Upper lobe of left lung (tissue), 6 donors: ENCODE measurements around the gene PEX12. TPM values are rescaled to one million over a fixed set of nuclear protein-coding genes. Genes with fewer than 3 reads are reported as not detected.
"Not testable (repeated sequence)": the region's sequence is repeated elsewhere in the genome, so short reads cannot be mapped to it uniquely, and the experiment has no call there.

Experiments
- ATAC-seq, 2 donors: fragments of 200-7000 bp; cut with Tn5 transposase; one replicate each; pipeline ENCODE4 v1.9.1; 2022; ENCODE audit warnings: mild to moderate bottlenecking in 2 of 2, moderate library complexity in 2 of 2; ENCODE audit not compliant: low FRiP score in 2 of 2
- DNase-seq, 2 donors: peaks; one replicate each; pipeline ENCODE4 v3.0.0-alpha.2; 2019 to 2020
- H3K27ac ChIP-seq, 4 donors: fragments of 200-600 bp; sonication (generic); one replicate each; pipeline ENCODE4 v1.5.1; 2016 to 2019
- H3K27me3 ChIP-seq, 4 donors: fragments of 200-600 bp; sonication (generic); one replicate each; pipeline ENCODE4 v1.5.1; 2017 to 2019
- H3K36me3 ChIP-seq, 4 donors: fragments of 200-600 bp; sonication (generic); one replicate each; pipeline ENCODE4 v1.5.1; 2016 to 2019
- H3K4me1 ChIP-seq, 4 donors: fragments of 200-600 bp; sonication (generic); one replicate each; pipeline ENCODE4 v1.5.1; 2018 to 2019
- H3K4me3 ChIP-seq, 4 donors: fragments of 200-600 bp; sonication (generic); one replicate each; pipeline ENCODE4 v1.5.1; 2017 to 2019; ENCODE audit warnings: mild to moderate bottlenecking in 2 of 4, moderate library complexity in 1 of 4
- H3K9me3 ChIP-seq, 4 donors: fragments of 200-600 bp; sonication (generic); one replicate each; pipeline ENCODE4 v1.5.1; 2018 to 2019
- EP300 ChIP-seq, 4 donors: sonication (generic); formaldehyde crosslinking; IDR thresholded peaks; one replicate each; pipeline ENCODE4 v1.5.1; 2017; ENCODE audit warnings: antibody characterized with exemption in 4 of 4, control low read depth in 2 of 4
- POLR2A ChIP-seq, 4 donors: fragments of 450-650 bp; IDR thresholded peaks; one replicate each; pipeline ENCODE4 v1.5.1; 2016 to 2017; ENCODE audit warnings: antibody characterized with exemption in 4 of 4, mild to moderate bottlenecking in 2 of 4
- POLR2AphosphoS5 ChIP-seq, 2 donors: sonication (generic); formaldehyde crosslinking; IDR thresholded peaks; one replicate each; pipeline ENCODE4 v1.5.1; 2017; ENCODE audit warnings: antibody characterized with exemption in 2 of 2
- WGBS, 2 donors: methylation state at CpG; one replicate each; pipeline ENCODE4 v1.1.5; 2017 to 2018; 5-methylcytosine and 5-hydroxymethylcytosine counted together
- total RNA-seq, 6 donors: library from RNA; depleted of rRNA in 4 of 6; stranded (reverse); fragments of >200 nt in 4 of 6; gene quantifications; one replicate each; pipeline versions ENCODE4 v1.1.0 to v1.2.1, GENCODE V29; 2016 to 2021
- TF ChIP-seq, protein P1 (sequence below), 6 experiments: fragments of 450-650 bp in 4 of 6; fragments of 200-600 bp in 2 of 6; sonication (generic) in 2 of 6; IDR thresholded peaks; one replicate each; pipeline ENCODE4 v1.5.1; 2016 to 2019; ENCODE audit warnings: antibody characterized with exemption in 6 of 6
- donor health status: DM: no; HTN: no; CAD: no; lungs with moderate emphysema.
- donor health status: DM: no; HTN: yes; CAD: no; lungs with severe emphysema.

PEX12 gene
- total RNA-seq, 6 donors from 2014 or later = 3.8 to 6.6 (median 5.2) TPM

DNA sequence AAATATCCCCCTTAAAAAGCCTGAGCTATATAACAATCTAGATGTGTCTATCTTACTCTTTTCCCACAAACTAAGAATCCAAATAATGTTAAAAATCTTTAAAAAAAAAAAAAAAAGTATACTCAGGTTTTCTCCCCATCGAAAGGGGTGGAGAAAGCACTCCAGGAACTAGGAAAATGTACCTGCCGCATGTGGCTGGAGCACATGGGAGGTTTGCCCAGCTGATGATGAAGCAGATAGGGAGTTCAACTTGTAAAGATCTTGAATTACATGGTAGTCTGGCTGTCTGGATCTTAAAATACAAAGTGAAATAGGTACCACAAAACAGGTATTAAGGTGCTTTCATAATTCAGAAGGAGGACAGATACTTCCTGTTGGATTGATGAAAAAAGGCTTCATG lies 9.0 kb downstream of the PEX12 start:
- DNase-seq = no peak
- H3K27ac ChIP-seq = no peak overlapping the region
- no peaks in the 10 kb centered on the region for H3K9me3 ChIP-seq
- no peak overlapping the region for H3K4me3 ChIP-seq
- H3K27me3 ChIP-seq = no peaks in the 10 kb centered on the region
- ATAC-seq = no peak
- WGBS, 2 donors = 66 to 73% methylated on average over 2 of the region's 2 CpGs
- H3K4me1 ChIP-seq = peaks cover 17 to 33% (median 25%) of the 10 kb centered on the region in 4 donors
- H3K36me3 ChIP-seq = peaks cover 0 to 6% (median 0%) of the 10 kb centered on the region in 4 donors
- TF ChIP-seq POLR2AphosphoS5 (IDR thresholded peaks at IDR 0.05) (no peak), EP300 (IDR thresholded peaks at IDR 0.05) (no peak), POLR2A (IDR thresholded peaks at IDR 0.05) (no peak)
- TF ChIP-seq, protein P1, sequence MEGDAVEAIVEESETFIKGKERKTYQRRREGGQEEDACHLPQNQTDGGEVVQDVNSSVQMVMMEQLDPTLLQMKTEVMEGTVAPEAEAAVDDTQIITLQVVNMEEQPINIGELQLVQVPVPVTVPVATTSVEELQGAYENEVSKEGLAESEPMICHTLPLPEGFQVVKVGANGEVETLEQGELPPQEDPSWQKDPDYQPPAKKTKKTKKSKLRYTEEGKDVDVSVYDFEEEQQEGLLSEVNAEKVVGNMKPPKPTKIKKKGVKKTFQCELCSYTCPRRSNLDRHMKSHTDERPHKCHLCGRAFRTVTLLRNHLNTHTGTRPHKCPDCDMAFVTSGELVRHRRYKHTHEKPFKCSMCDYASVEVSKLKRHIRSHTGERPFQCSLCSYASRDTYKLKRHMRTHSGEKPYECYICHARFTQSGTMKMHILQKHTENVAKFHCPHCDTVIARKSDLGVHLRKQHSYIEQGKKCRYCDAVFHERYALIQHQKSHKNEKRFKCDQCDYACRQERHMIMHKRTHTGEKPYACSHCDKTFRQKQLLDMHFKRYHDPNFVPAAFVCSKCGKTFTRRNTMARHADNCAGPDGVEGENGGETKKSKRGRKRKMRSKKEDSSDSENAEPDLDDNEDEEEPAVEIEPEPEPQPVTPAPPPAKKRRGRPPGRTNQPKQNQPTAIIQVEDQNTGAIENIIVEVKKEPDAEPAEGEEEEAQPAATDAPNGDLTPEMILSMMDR (IDR thresholded peaks at IDR 0.05) = no peak

DNA sequence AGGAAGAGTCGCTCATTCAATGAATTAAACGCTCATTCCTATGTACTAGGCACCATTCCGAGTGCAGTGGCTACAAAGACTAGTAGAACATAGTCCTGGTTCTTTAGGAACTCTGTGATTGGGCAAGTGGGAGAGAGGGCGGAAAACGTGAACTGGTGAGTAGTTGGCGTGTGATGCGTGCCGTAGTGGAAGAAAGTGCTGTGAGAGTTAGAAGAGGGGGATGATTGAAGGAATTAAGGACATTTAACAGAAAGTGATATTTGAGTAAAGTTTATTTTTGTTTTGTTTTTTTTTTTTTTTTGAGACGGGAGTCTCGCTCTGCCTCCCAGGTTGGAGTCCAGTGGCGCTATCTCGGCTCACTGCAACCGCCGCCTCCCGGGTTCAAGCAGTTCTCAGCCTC lies 9.8 kb downstream of the PEX12 start:
- Histone ChIP-seq H3K27ac (peak overlapping the region; percentile 70 to 89 (median 78)), H3K9me3 (no peaks in the 10 kb centered on the region), H3K36me3 (no peaks in the 10 kb centered on the region), H3K27me3 (no peaks in the 10 kb centered on the region), H3K4me3 (peak overlapping the region; percentile 52 to 70 (median 65)), H3K4me1 (peaks cover 17 to 33% (median 25%) of the 10 kb centered on the region in 4 donors)
- DNase-seq = peak; percentile 48 to 65
- ATAC-seq = peak; percentile 52 to 67
- WGBS, 2 donors = 27 to 33% methylated on average over 15 of the region's 15 CpGs
- TF ChIP-seq POLR2A (IDR thresholded peaks at IDR 0.05) (no peak), POLR2AphosphoS5 (IDR thresholded peaks at IDR 0.05) (no peak), EP300 (IDR thresholded peaks at IDR 0.05) (no peak)
- TF ChIP-seq, protein P1 (IDR thresholded peaks at IDR 0.05) = no peak

DNA sequence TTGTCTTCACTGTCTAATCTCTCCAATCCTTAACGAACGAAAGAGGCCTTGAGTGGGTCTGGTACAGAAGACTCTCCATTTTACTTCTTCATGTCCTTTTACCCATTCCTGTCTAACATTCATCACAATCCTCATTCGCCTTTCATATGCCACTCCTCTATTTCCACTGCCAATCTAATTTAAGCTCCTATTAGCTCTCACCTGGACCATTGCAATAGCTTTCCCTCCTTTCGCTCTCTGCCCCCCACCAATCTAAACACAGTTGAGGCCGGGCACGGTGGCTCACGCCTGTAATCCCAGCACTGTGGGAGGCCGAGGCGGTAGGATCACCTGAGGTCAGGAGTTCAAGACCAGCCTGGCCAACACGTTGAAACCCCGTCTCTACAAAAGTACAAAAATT lies 11.4 kb downstream of the PEX12 start:
- ATAC-seq (no peak), DNase-seq (peak in 1 of 2 donors; percentile 24)
- H3K27me3 ChIP-seq = no peaks in the 10 kb centered on the region
- peak overlapping the region in 2 of 4 donors; percentile 82 to 89 for H3K27ac ChIP-seq
- no peaks in the 10 kb centered on the region for H3K9me3 ChIP-seq
- no peak for TF ChIP-seq POLR2A (IDR thresholded peaks at IDR 0.05)
- TF ChIP-seq, protein P1 (IDR thresholded peaks at IDR 0.05) = no peak
- H3K4me3 ChIP-seq = peak overlapping the region in 3 of 4 donors; percentile 62 to 70 (median 68)
- WGBS, 2 donors = 79 to 81% methylated on average over 11 of the region's 11 CpGs
- H3K36me3 ChIP-seq = no peaks in the 10 kb centered on the region
- H3K4me1 ChIP-seq = peaks cover 17 to 33% (median 25%) of the 10 kb centered on the region in 4 donors

DNA sequence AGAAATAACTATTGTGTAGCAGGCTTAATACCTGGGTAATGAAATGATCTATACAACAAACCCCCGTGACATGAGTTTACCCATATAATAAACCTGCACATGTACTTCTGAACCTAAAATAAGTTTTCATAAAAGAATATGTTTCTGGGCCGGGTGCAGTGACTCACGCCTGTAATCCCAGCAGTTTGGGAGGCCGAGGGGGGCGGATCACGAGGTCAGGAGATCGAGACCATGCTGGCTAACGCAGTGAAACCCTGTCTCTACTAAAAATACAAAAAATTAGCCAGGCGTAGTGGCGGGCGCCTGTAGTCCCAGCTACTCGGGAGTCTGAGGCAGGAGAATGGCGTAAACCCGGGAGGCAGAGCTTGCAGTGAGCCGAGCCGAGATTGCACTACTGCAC lies 15.2 kb downstream of the PEX12 start:
- H3K4me3 ChIP-seq, ATAC-seq, H3K27me3 ChIP-seq, DNase-seq, H3K9me3 ChIP-seq, H3K27ac ChIP-seq, H3K36me3 ChIP-seq: not testable (repeated sequence)
- 83 to 91% methylated on average over 14 to 16 of the region's 16 CpGs for WGBS, 2 donors
- H3K4me1 ChIP-seq = peaks cover 0 to 11% (median 2%) of the 10 kb centered on the region in 4 donors

DNA sequence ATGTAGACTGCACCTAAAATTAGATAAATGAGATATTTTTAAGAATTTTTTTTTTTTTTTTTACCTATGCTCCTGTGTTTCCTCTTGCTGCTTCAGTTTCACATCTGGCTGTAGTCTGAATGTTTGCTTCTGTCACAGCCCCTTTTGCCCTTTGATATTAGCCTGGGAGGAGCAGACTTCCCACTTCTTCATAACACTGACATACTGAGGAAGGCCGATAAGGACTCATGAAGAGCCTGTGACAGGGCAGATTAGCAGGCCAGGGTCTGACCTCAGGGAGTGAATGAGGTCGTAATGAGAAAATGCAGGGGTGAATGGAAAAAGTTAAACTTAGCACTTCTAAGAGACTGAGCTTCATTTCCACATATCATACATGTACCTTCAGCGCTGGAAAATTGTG lies 17.7 kb downstream of the PEX12 start, which contains the start of gene SLFN14:
Gene SLFN14 (minus strand): TSS at position 117 of the 400 bp plus-strand sequence. CDS start 2,757 bp downstream, outside the sequence.
- WGBS, 2 donors = 34 to 38% methylated on average over 3 of the region's 3 CpGs
- DNase-seq (no peak), ATAC-seq (no peak)
- peak in 2 of 4 donors; percentile 11 to 78 for TF ChIP-seq EP300 (IDR thresholded peaks at IDR 0.05)
- TF ChIP-seq POLR2A (IDR thresholded peaks at IDR 0.05) = no peak
- TF ChIP-seq, protein P1 (IDR thresholded peaks at IDR 0.05) = no peak
- peak in 1 of 2 donors; percentile 71 for TF ChIP-seq POLR2AphosphoS5 (IDR thresholded peaks at IDR 0.05)
- Histone ChIP-seq H3K36me3 (no peaks in the 10 kb centered on the region), H3K9me3 (no peaks in the 10 kb centered on the region), H3K4me1 (peaks cover 0 to 8% (median 0%) of the 10 kb centered on the region in 4 donors), H3K4me3 (no peak within 1 kb of the TSS), H3K27ac (peak within 1 kb of the TSS in 2 of 4 donors; percentile 25 to 32), H3K27me3 (no peaks in the 10 kb centered on the region)
